DND-41 (cell line): ENCODE measurements around the gene ZNF691.

ENCODE experiments used
- EZH2 ChIP-seq: IDR thresholded peaks from 3 replicates; pipeline ENCODE4 v1.6.1; 2012; ENCODE audit warnings: borderline replicate concordance, low read depth, mild to moderate bottlenecking, moderate library complexity, low read length, inconsistent platforms; ENCODE audit not compliant: severe bottlenecking
- TF ChIP-seq, protein P1 (sequence below): IDR thresholded peaks from 2 replicates; pipeline ENCODE4 v1.5.1; 2012; ENCODE audit warnings: borderline replicate concordance, low read length, moderate library complexity, mild to moderate bottlenecking; ENCODE audit not compliant: poor library complexity, severe bottlenecking; ENCODE audit errors: extremely low read depth

- TF ChIP-seq, protein P1, sequence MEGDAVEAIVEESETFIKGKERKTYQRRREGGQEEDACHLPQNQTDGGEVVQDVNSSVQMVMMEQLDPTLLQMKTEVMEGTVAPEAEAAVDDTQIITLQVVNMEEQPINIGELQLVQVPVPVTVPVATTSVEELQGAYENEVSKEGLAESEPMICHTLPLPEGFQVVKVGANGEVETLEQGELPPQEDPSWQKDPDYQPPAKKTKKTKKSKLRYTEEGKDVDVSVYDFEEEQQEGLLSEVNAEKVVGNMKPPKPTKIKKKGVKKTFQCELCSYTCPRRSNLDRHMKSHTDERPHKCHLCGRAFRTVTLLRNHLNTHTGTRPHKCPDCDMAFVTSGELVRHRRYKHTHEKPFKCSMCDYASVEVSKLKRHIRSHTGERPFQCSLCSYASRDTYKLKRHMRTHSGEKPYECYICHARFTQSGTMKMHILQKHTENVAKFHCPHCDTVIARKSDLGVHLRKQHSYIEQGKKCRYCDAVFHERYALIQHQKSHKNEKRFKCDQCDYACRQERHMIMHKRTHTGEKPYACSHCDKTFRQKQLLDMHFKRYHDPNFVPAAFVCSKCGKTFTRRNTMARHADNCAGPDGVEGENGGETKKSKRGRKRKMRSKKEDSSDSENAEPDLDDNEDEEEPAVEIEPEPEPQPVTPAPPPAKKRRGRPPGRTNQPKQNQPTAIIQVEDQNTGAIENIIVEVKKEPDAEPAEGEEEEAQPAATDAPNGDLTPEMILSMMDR, result no peak
- no peak for TF ChIP-seq EZH2
These were observed 20.1 kb downstream of the ZNF691 start for GRCh38 chr1:42866549-42866948.
